HepG2 (cell line): ENCODE results near the gene NRGN. TPM values are rescaled to one million over a fixed set of nuclear protein-coding genes. Genes with fewer than 3 reads are reported as not detected.
A peak's percentile ranks its signal among the peaks of the same experiment; 100 is the strongest.

Experiments
- AKAP8 ChIP-seq: sonication (generic); formaldehyde crosslinking; IDR thresholded peaks from 2 replicates; pipeline ENCODE4 v1.5.1; 2020; ENCODE audit warnings: mild to moderate bottlenecking, missing genetic modification reagents
- HES4 ChIP-seq: sonication (generic); formaldehyde crosslinking; IDR thresholded peaks from 2 replicates; pipeline ENCODE4 v1.9.0; 2021; ENCODE audit warnings: mild to moderate bottlenecking, missing genetic modification reagents, borderline replicate concordance
- LCORL ChIP-seq, 2 experiments: fragments of 450-650 bp in 1 of 2; sonication (generic) in 1 of 2; formaldehyde crosslinking in 1 of 2; IDR thresholded peaks; 2 replicates each; pipeline versions ENCODE4 v1.5.0 to v1.6.1; 2017 to 2020; ENCODE audit warnings: antibody characterized with exemption in 1 of 2, missing genetic modification reagents in 1 of 2
- MEIS1 ChIP-seq: sonication (generic); formaldehyde crosslinking; IDR thresholded peaks from 2 replicates; pipeline ENCODE4 v1.9.0; 2021; ENCODE audit warnings: mild to moderate bottlenecking, missing genetic modification reagents, moderate library complexity, borderline replicate concordance
- STAG1 ChIP-seq: sonication (generic); formaldehyde crosslinking; IDR thresholded peaks from 2 replicates; pipeline ENCODE4 v1.4.0; 2020; ENCODE audit warnings: missing genetic modification reagents
- ZKSCAN5 ChIP-seq: sonication (generic); formaldehyde crosslinking; IDR thresholded peaks from 2 replicates; pipeline ENCODE4 v1.5.1; 2020; ENCODE audit warnings: mild to moderate bottlenecking, missing genetic modification reagents
- ZNF160 ChIP-seq: sonication (generic); formaldehyde crosslinking; IDR thresholded peaks from 2 replicates; pipeline ENCODE4 v1.8.0; 2022; ENCODE audit warnings: mild to moderate bottlenecking, inconsistent platforms, missing genetic modification reagents
- ZNF251 ChIP-seq: sonication (generic); formaldehyde crosslinking; IDR thresholded peaks from 2 replicates; pipeline ENCODE4 v1.9.0; 2021; ENCODE audit warnings: mild to moderate bottlenecking, missing genetic modification reagents
- ZNF256 ChIP-seq: sonication (generic); formaldehyde crosslinking; conservative IDR thresholded peaks from 2 replicates; pipeline ENCODE4 v1.4.0; 2020; ENCODE audit warnings: missing genetic modification reagents
- ZNF260 ChIP-seq: sonication (generic); formaldehyde crosslinking; IDR thresholded peaks from 2 replicates; pipeline ENCODE4 v1.4.0; 2020; ENCODE audit warnings: missing genetic modification reagents, low read depth, mild to moderate bottlenecking, borderline replicate concordance
- polyA plus RNA-seq, 8 experiments: library from polyadenylated mRNA; depleted of rRNA in 3 of 8; stranded (reverse) in 7 of 8; unstranded in 1 of 8; fragments of >200 nt; fragmentation: Illumina TruSeq in 4 of 8; extraction: Trizol in 4 of 8; gene quantifications; 2 replicates each; pipeline versions ENCODE4 v1.2.1 to v1.2.3, GENCODE V29; 2011 to 2016; ENCODE audit warnings: low read depth in 4 of 8, missing spikeins in 1 of 8, mixed read lengths in 1 of 8; ENCODE audit not compliant: insufficient read depth in 1 of 8
- total RNA-seq, 5 experiments: library from RNA; depleted of rRNA; stranded (reverse); fragments of >200 nt; fragmentation: Illumina TruSeq; extraction: Trizol; gene quantifications; 2 replicates each; pipeline ENCODE4 v1.2.3, GENCODE V29; 2016; ENCODE audit warnings: low read depth in 1 of 5
- TF ChIP-seq, protein P1 (sequence below): IDR thresholded peaks from 2 replicates; pipeline ENCODE4 v1.6.1; 2016; ENCODE audit warnings: low read depth

The NRGN gene
- total and polyA plus RNA-seq, 2 of the 13 experiments (the other 11 are each of a cell fraction or from before 2014, with no cell fraction given): 0.22 TPM; not detected in 1

- TF ChIP-seq ZNF256 (CRISPR knock-in tag) (no peak), ZNF160 (CRISPR knock-in tag) (no peak), HES4 (CRISPR knock-in tag) (0 out of 2 replicates have a peak, but pooled peaks have one; percentile 27), LCORL (IDR thresholded peaks at IDR 0.05) (no peak), LCORL (CRISPR knock-in tag; IDR thresholded peaks at IDR 0.05) (no peak; the same call in 1 of the 2 replicates), STAG1 (CRISPR knock-in tag) (peak; percentile 22; the same call in 1 of the 2 replicates), MEIS1 (no peak), ZNF251 (CRISPR knock-in tag) (no peak), ZNF260 (CRISPR knock-in tag) (no peak), ZKSCAN5 (CRISPR knock-in tag) (no peak), AKAP8 (CRISPR knock-in tag) (0 out of 2 replicates have a peak, but pooled peaks have one; percentile 2)
- TF ChIP-seq, protein P1, sequence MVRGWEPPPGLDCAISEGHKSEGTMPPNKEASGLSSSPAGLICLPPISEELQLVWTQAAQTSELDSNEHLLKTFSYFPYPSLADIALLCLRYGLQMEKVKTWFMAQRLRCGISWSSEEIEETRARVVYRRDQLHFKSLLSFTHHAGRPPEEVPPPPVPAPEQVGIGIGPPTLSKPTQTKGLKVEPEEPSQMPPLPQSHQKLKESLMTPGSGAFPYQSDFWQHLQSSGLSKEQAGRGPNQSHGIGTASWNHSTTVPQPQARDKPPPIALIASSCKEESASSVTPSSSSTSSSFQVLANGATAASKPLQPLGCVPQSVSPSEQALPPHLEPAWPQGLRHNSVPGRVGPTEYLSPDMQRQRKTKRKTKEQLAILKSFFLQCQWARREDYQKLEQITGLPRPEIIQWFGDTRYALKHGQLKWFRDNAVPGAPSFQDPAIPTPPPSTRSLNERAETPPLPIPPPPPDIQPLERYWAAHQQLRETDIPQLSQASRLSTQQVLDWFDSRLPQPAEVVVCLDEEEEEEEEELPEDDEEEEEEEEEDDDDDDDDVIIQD (CRISPR knock-in tag): no peak
- TF ChIP-seq, all 625 proteins: peak for 20
Measured at GRCh38 chr11:124745835-124746620, 6.3 kb downstream of the NRGN start (continued).
